ENCODE measurements around the gene FOXK1. TPM values are rescaled to one million over a fixed set of nuclear protein-coding genes. Genes with fewer than 3 reads are reported as not detected.

The FOXK1 gene
- total and polyA plus RNA-seq, 9 of the 15 experiments (the other 6 are each of a cell fraction or from before 2014, with no cell fraction given), result 0.32 to 45.5 (median 8.1) TPM

DNA sequence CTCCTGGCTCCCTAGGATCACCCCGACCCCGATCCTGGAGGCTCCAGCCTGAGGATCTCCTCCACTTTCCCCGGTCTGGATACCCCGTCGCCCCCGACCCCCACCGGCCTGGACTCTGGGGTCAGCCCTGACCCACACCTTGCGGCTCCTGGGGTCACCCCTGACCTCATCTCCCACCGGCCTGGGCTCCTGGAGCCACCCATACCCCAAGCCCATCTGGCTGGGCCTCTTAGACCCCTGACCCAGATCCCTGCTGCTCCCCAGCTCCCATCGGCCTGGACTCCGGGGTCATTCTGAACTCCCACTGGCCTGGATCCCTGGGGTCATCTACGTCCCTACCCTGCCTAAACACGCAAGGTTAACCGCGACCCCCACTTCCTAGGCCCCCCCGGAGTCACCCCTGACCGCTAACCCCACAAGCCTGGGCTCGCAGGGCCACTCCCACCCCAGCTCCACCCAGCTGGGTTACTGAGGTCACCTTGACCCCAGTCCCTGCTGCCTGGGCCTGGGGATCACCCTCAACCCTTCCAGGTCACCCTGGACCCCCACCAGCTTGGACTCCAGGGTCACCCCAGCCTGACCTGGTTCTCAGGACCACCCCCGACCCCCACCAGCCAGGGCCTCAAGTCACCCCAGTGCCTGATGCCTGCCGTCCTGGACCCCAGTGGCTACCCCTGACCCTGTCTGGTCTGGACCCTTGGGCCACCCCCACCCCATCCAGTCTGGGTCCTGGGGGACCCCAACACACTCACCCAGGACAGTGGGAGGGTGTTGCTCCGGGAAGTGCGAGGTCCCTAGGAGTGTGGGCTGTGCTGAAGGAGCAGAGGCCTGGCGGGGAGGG lies 1.2 kb downstream of the FOXK1 start (continued):
- no peak for TF ChIP-seq TSC22D4 (tag; IDR thresholded peaks at IDR 0.05)
- no peak; the same call in 1 of the 2 replicates for TF ChIP-seq EP400 (IDR thresholded peaks at IDR 0.05)
- TF ChIP-seq, protein P1, sequence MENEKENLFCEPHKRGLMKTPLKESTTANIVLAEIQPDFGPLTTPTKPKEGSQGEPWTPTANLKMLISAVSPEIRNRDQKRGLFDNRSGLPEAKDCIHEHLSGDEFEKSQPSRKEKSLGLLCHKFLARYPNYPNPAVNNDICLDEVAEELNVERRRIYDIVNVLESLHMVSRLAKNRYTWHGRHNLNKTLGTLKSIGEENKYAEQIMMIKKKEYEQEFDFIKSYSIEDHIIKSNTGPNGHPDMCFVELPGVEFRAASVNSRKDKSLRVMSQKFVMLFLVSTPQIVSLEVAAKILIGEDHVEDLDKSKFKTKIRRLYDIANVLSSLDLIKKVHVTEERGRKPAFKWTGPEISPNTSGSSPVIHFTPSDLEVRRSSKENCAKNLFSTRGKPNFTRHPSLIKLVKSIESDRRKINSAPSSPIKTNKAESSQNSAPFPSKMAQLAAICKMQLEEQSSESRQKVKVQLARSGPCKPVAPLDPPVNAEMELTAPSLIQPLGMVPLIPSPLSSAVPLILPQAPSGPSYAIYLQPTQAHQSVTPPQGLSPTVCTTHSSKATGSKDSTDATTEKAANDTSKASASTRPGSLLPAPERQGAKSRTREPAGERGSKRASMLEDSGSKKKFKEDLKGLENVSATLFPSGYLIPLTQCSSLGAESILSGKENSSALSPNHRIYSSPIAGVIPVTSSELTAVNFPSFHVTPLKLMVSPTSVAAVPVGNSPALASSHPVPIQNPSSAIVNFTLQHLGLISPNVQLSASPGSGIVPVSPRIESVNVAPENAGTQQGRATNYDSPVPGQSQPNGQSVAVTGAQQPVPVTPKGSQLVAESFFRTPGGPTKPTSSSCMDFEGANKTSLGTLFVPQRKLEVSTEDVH (IDR thresholded peaks at IDR 0.05; ENCODE audit: low read depth, partially characterized antibody), result no peak
- no peak for TF ChIP-seq ZNF311 (CRISPR knock-in tag; IDR thresholded peaks at IDR 0.05)
- TF ChIP-seq E2F3 (CRISPR knock-in tag; IDR thresholded peaks at IDR 0.05), result no peak
- no peak for TF ChIP-seq CREB1 (IDR thresholded peaks at IDR 0.05)
- no peak for TF ChIP-seq CREB1 (CRISPR knock-in tag; IDR thresholded peaks at IDR 0.05)
- TF ChIP-seq RBM15 (IDR thresholded peaks at IDR 0.05; ENCODE audit: insufficient read depth, low read length), result no peak
- peak; percentile 88; the same call in 1 of the 2 replicates for TF ChIP-seq ZBTB7A (IDR thresholded peaks at IDR 0.05; ENCODE audit: borderline replicate concordance, control insufficient read depth, low read depth, low read length)
- no peak for TF ChIP-seq ZNF12 (CRISPR knock-in tag; IDR thresholded peaks at IDR 0.05)
- TF ChIP-seq C11orf30 (IDR thresholded peaks at IDR 0.05; ENCODE audit: low read depth), result no peak
- no peak for TF ChIP-seq SP1 (CRISPR knock-in tag; IDR thresholded peaks at IDR 0.05)
- TF ChIP-seq ELF1 (tag; IDR thresholded peaks at IDR 0.05), result no peak
- no peak for TF ChIP-seq MTA3 (IDR thresholded peaks at IDR 0.05; ENCODE audit: borderline replicate concordance)
- TF ChIP-seq, protein P2, sequence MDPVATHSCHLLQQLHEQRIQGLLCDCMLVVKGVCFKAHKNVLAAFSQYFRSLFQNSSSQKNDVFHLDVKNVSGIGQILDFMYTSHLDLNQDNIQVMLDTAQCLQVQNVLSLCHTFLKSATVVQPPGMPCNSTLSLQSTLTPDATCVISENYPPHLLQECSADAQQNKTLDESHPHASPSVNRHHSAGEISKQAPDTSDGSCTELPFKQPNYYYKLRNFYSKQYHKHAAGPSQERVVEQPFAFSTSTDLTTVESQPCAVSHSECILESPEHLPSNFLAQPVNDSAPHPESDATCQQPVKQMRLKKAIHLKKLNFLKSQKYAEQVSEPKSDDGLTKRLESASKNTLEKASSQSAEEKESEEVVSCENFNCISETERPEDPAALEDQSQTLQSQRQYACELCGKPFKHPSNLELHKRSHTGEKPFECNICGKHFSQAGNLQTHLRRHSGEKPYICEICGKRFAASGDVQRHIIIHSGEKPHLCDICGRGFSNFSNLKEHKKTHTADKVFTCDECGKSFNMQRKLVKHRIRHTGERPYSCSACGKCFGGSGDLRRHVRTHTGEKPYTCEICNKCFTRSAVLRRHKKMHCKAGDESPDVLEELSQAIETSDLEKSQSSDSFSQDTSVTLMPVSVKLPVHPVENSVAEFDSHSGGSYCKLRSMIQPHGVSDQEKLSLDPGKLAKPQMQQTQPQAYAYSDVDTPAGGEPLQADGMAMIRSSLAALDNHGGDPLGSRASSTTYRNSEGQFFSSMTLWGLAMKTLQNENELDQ (CRISPR knock-in tag; IDR thresholded peaks at IDR 0.05; ENCODE audit: borderline replicate concordance), result no peak
- TF ChIP-seq KDM4B (IDR thresholded peaks at IDR 0.05; ENCODE audit: borderline replicate concordance in 2 of 2, low read depth in 1 of 2), result no peak
- TF ChIP-seq, protein P3, sequence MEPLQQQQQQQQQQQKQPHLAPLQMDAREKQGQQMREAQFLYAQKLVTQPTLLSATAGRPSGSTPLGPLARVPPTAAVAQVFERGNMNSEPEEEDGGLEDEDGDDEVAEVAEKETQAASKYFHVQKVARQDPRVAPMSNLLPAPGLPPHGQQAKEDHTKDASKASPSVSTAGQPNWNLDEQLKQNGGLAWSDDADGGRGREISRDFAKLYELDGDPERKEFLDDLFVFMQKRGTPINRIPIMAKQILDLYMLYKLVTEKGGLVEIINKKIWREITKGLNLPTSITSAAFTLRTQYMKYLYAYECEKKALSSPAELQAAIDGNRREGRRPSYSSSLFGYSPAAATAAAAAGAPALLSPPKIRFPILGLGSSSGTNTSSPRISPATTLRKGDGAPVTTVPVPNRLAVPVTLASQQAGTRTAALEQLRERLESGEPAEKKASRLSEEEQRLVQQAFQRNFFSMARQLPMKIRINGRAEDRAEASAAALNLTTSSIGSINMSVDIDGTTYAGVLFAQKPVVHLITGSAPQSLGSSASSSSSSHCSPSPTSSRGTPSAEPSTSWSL (CRISPR knock-in tag; IDR thresholded peaks at IDR 0.05; ENCODE audit: borderline replicate concordance), result no peak
- TF ChIP-seq CXXC5 (CRISPR knock-in tag; IDR thresholded peaks at IDR 0.05), result no peak
- TF ChIP-seq, protein P4, sequence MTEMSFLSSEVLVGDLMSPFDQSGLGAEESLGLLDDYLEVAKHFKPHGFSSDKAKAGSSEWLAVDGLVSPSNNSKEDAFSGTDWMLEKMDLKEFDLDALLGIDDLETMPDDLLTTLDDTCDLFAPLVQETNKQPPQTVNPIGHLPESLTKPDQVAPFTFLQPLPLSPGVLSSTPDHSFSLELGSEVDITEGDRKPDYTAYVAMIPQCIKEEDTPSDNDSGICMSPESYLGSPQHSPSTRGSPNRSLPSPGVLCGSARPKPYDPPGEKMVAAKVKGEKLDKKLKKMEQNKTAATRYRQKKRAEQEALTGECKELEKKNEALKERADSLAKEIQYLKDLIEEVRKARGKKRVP (CRISPR knock-in tag; IDR thresholded peaks at IDR 0.05), result no peak
- no peak for TF ChIP-seq IRF2 (CRISPR knock-in tag; IDR thresholded peaks at IDR 0.05)
- no peak for TF ChIP-seq POLR2A (conservative IDR thresholded peaks at IDR 0.05)
- peak; percentile 74 for TF ChIP-seq RBFOX2 (IDR thresholded peaks at IDR 0.05; ENCODE audit: low read depth, low read length)

All from K562 (cell line).